ENCODE measurements around the gene FAM78B. TPM values are rescaled to one million over a fixed set of nuclear protein-coding genes. Genes with fewer than 3 reads are reported as not detected.

FAM78B gene
- polyA plus RNA-seq, 1 experiment: 0.25 TPM

DNA sequence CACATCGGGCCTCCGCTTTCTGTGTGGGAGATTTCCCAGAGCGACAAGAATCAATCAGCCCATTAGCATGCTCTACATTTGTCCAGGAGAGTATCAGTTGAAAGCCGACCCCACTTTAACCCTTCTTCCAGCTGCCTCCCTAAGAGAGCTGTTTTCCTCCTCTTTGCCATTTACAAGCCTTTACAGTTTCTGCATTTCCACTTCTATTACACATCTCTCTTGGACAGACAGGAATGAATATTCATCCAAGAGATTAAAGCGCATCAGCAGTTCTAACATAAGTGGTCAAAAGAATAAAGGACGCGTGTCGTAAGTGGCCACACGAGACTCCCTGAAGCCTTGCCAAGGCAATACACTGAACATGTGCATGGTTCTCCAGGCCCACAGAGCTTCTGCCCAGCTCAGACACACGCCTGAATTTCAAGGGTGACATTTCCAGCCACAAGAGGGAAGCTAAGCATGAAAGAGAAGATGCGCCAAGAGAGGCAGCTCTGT lies 47.3 kb downstream of the FAM78B start:
- TF ChIP-seq, protein P1, sequence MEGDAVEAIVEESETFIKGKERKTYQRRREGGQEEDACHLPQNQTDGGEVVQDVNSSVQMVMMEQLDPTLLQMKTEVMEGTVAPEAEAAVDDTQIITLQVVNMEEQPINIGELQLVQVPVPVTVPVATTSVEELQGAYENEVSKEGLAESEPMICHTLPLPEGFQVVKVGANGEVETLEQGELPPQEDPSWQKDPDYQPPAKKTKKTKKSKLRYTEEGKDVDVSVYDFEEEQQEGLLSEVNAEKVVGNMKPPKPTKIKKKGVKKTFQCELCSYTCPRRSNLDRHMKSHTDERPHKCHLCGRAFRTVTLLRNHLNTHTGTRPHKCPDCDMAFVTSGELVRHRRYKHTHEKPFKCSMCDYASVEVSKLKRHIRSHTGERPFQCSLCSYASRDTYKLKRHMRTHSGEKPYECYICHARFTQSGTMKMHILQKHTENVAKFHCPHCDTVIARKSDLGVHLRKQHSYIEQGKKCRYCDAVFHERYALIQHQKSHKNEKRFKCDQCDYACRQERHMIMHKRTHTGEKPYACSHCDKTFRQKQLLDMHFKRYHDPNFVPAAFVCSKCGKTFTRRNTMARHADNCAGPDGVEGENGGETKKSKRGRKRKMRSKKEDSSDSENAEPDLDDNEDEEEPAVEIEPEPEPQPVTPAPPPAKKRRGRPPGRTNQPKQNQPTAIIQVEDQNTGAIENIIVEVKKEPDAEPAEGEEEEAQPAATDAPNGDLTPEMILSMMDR (IDR thresholded peaks at IDR 0.05; ENCODE audit: insufficient read depth, low read depth, low read length): no peak
- no peaks in the 10 kb centered on the region for H3K36me3 ChIP-seq (ENCODE audit: control insufficient read depth, insufficient read depth, low read length)
- DNase-seq (ENCODE audit: low read depth): no peak
- CTCF ChIA-PET: no interaction called here
- POLR2A ChIA-PET: no interaction called here
- H3K27me3 ChIP-seq (ENCODE audit: control insufficient read depth, insufficient read depth, low read length): no peaks in the 10 kb centered on the region
- no peak overlapping the region for H3K4me3 ChIP-seq (ENCODE audit: low read depth, low read length)

DNA sequence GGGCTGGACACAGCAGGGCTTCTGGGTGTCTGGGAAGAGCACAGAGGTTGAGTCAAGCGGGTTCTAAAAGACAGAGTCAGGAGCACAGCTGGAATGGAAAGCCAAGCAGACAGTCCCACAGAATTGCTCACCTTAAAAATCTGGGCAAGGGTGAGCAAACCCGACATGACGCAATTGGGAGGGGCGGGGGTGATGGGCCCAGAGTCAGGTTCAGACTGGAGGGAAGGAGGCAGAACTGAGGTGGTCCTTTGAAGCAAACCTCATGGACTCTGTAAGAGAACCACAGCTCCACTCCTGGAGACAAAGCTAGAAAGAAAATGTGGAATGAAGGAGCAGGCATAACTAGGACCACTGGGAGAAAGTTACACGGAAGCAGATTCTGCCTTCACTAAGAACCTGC lies 49.0 kb downstream of the FAM78B start:
- Histone ChIP-seq H3K36me3 (ENCODE audit: control insufficient read depth, insufficient read depth, low read length) (no peaks in the 10 kb centered on the region), H3K4me3 (ENCODE audit: low read depth, low read length) (no peak overlapping the region), H3K27me3 (ENCODE audit: control insufficient read depth, insufficient read depth, low read length) (no peaks in the 10 kb centered on the region)
- TF ChIP-seq, protein P1 (IDR thresholded peaks at IDR 0.05; ENCODE audit: insufficient read depth, low read depth, low read length): no peak
- no peak for DNase-seq (ENCODE audit: low read depth)
- ChIA-PET CTCF (no interaction called here), POLR2A (no interaction called here)

DNA sequence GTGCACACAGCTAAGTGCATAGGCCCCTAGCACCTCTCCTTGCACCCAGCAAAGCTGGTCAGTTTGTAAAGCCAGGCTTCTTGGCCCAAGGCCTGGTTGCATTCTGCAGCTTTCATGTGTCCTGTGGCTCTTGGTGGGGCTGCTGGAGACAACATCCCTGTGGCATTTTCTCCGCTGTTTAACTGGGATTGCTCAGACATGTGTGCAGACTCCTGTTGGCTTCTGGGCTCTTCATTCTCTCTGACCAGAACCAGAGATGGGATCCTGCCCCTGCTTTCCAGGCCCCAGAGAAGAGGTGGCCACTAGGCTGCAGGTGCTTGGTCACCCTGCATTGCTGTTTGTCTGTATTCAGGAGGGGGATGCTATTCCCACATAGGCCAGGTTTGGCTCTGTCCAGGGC lies 50.8 kb downstream of the FAM78B start:
- DNase-seq (ENCODE audit: low read depth): no peak
- Histone ChIP-seq H3K4me3 (ENCODE audit: low read depth, low read length) (no peak overlapping the region), H3K36me3 (ENCODE audit: control insufficient read depth, insufficient read depth, low read length) (no peaks in the 10 kb centered on the region), H3K27me3 (ENCODE audit: control insufficient read depth, insufficient read depth, low read length) (no peaks in the 10 kb centered on the region)
- CTCF ChIA-PET: no interaction called here
- POLR2A ChIA-PET: no interaction called here
- TF ChIP-seq, protein P1 (IDR thresholded peaks at IDR 0.05; ENCODE audit: insufficient read depth, low read depth, low read length): no peak

DNA sequence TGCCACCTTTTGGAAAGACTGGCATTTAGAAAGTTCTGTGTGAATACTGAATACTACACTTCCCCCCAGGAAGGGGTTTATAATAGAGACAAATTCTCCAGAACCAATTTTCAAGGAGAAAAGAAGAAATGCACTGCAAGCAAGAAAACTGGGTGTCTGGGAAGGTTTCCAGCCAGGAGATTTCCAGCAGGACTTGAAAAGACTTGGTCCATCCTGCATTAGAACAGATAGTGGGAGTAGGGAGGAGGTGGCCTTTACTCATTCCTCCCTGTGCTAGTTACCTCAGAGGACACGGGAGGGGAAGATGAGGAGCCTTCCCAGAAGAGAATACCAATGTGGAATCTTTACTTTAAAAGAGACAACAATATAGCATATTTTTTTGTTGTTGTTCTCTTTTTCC lies 52.4 kb downstream of the FAM78B start:
- H3K36me3 ChIP-seq (ENCODE audit: control insufficient read depth, insufficient read depth, low read length): no peaks in the 10 kb centered on the region
- ChIA-PET CTCF (no interaction called here), POLR2A (no interaction called here)
- DNase-seq (ENCODE audit: low read depth): no peak
- TF ChIP-seq, protein P1 (IDR thresholded peaks at IDR 0.05; ENCODE audit: insufficient read depth, low read depth, low read length): no peak
- no peak overlapping the region for H3K4me3 ChIP-seq (ENCODE audit: low read depth, low read length)
- H3K27me3 ChIP-seq (ENCODE audit: control insufficient read depth, insufficient read depth, low read length): no peaks in the 10 kb centered on the region

DNA sequence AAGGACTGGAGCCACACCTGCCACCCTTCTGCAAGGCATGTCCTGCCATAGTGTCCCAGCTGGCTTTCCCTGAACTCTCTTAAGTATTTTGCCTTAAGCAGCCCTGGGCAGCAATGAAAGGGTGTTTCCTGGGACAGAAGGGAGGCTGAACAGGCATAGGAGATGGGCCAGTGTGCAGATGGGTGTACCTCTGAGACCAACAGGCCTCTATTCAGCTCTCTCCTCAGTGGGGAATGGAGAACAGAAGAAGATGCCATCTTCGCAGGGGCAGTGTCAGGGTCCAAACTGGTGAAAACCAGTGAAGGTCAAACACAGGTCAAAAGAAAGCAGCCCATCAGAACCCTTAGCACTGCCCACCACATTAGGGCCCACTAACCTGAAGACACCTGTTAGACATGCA lies 53.2 kb downstream of the FAM78B start:
- no peak overlapping the region for H3K4me3 ChIP-seq (ENCODE audit: low read depth, low read length)
- ChIA-PET POLR2A (no interaction called here), CTCF (no interaction called here)
- H3K36me3 ChIP-seq (ENCODE audit: control insufficient read depth, insufficient read depth, low read length): no peaks in the 10 kb centered on the region
- TF ChIP-seq, protein P1 (IDR thresholded peaks at IDR 0.05; ENCODE audit: insufficient read depth, low read depth, low read length): no peak
- H3K27me3 ChIP-seq (ENCODE audit: control insufficient read depth, insufficient read depth, low read length): no peaks in the 10 kb centered on the region
- no peak for DNase-seq (ENCODE audit: low read depth)

Data from BJ (cell line).